HCEC 1CT (cell line): ENCODE measurements around the gene DUSP3.
A peak's percentile ranks its signal among the peaks of the same experiment; 100 is the strongest.

Experiments
- DNase-seq: peaks from one replicate; pipeline ENCODE4 v3.0.0-alpha.2; 2017

DUSP3 gene

GRCh38 chr17:43768382-43768781 is 10.4 kb downstream of the DUSP3 start:
- no peak for DNase-seq

GRCh38 chr17:43767713-43768059 is 11.1 kb downstream of the DUSP3 start:
- no peak for DNase-seq

- no peak for DNase-seq
These were observed 11.6 kb downstream of the DUSP3 start for GRCh38 chr17:43767053-43767712.

GRCh38 chr17:43766413-43767052 is 12.2 kb downstream of the DUSP3 start:
- peak; percentile 33 for DNase-seq

- DNase-seq: peak; percentile 81
These were observed 18.4 kb downstream of the DUSP3 start for GRCh38 chr17:43760254-43760852.

GRCh38 chr17:43759836-43760235 is 18.9 kb downstream of the DUSP3 start:
- DNase-seq: no peak

DNA sequence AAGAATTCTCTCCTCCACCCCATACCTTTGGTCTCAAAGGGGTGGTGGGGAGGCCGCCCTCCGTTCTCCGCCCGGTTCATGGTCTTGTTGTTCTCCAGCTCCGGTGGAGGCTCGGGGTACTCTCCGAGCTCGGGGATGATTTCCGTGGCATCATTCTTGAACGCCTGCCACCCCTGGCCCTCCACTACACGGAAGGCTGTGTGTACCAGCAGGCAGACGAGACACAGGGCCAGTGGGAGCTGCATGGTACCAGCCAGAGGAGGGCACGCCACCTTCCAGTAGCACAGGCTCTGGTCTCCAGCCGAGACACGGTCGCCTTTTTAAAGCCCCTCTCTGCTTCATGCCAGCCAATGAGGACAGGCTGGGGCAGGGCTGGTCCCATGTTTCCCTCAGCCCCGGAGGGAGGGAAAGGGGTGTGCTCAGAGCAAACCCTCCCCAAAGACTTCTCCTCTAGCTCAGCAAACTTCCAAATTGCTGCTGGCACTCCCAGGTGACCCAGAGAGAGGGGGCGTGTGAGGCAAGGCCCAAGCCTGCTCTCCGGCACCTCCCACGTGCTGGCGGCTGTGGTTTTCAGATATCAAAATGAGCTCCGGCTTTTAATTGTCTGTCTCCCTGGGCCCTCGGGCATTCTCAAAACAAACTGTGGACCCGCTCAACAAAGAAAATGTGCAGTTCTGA is 20.1 kb downstream of the DUSP3 start, which contains the start of gene SOST:
TSS of gene SOST (minus strand) at position 295 of the 678 bp plus-strand sequence. CDS start at position 245, 50 bp downstream.
- DNase-seq: no peak

DNA sequence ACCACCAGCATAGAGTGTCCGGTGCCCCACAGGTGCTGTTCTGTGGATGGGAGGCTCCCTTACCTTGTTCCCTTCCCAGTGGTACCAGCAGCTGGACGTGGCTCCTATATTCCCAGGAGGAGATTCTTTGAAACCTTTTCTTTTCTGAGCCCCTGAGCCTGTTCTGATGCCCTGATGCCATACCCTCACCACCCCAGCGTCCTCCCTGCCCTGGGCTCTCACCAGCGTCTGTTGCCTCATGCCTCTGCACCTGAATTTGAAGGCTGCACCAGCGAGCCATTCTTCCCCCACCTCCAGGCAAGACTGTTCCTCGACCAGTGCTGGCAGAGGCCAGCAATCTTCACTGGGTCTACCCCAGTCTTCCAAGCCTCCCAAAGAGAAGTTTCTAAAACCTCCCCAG is 20.7 kb downstream of the DUSP3 start:
- no peak for DNase-seq

- no peak for DNase-seq
These were observed 21.6 kb downstream of the DUSP3 start for GRCh38 chr17:43757171-43757660.

DNA sequence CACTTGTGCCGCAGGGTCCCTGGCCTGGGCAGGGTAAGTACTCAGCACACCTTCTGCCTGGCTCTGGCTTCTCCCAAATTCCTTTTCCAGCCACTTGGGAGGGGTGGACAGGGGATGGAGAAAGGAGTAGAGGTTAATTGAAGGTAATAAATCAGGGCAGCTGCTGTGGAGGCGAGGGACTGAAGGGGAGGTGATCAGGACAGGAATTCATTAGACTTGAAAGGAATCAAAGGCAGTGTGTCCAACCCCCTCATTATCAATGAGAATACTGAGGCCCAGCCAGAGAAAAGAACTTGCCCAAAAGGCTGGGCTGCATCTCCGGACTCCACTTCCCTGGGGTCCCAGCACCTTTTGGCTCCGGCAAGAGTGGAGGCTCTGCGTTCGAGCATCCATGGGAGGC is 22.6 kb downstream of the DUSP3 start:
- DNase-seq: no peak

DNA sequence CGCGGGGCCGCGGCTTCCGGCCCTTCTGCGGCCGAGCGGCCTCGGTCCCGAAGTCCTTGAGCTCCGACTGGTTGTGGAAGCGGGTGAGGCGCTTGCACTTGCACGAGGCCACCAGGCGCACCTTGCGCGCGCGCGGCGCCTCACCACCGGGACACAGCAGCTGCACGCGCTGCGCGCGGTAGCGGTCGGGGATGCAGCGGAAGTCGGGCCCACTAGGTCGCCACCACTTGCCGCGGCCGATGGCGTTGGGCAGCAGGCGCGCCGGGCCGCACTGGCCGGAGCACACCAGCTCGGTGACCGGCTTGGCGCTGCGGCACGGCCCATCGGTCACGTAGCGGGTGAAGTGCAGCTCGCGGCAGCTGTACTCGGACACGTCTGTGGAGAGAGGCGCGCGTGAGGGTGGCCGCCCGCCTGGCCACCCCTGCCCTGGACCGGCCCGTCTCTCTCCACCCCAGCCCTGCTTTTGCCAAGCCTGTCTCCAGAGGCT is 23.3 kb downstream of the DUSP3 start:
- DNase-seq: no peak

GRCh38 chr17:43754947-43755346 is 23.8 kb downstream of the DUSP3 start:
- no peak for DNase-seq

GRCh38 chr17:43753493-43754129 is 25.2 kb downstream of the DUSP3 start:
- no peak for DNase-seq

- no peak for DNase-seq
These were observed 28.6 kb downstream of the DUSP3 start for GRCh38 chr17:43750153-43750552.

DNA sequence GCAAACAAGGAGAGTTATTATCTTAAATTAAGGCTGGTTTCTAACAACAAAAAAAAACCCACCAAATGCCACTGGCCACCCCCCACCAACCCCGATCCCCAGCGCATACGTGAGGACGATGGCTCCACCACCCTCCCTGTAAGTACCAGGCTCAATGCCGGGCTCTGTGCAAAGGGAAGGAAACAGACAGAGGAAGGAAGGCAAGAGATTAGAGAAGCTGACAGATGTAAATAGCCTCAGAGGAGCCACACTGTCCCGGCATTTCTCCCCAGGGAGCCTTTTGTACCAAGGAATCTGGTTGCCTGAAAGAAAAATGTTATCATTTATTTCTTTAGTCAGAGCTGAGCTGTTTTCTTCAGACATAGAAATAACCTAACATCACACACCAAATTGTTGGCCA is 33.2 kb downstream of the DUSP3 start:
- no peak for DNase-seq

DNA sequence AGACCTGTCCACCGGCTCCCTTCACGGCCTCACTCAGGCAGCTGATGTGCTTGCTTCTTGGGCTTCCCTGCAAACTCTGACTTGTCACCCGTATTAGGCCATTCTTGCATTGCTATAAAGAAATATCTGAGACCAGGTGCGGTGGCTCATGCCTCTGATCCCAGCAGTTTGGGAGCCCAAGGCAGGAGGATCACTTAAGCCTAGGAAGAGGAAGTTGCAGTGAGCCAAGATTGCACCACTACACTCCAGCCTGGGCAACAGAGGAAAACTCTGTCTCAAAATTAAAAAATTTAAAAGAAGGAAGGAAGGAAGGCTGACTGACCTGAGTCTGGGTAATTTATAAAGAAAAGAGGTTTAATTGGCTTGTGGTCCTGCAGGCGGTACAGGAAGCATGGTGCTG is 37.1 kb downstream of the DUSP3 start:
- no peak for DNase-seq

- peak; percentile 70 for DNase-seq
These were observed 38.2 kb downstream of the DUSP3 start for GRCh38 chr17:43740541-43740940.

DNA sequence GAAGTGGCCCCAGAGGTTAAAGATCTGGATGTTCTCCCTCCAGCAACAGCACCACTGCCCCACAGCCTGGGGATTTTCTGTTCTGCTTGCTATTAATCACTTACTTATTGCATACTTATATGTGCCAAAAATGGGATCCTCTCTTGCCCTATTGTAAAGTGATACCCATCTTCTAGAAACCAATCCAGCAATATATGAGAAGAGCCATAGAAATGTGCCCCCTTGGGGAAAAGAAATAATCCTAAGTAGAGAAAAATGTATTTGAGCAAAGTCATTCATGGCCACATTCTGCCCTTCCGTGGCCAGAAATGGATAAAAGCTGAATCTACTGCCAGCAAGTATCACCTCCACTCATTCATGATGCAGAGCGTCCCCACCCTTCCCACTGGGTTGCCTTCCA is 41.1 kb downstream of the DUSP3 start:
- DNase-seq: no peak

- no peak for DNase-seq
These were observed 42.4 kb downstream of the DUSP3 start for GRCh38 chr17:43736389-43736788.

DNA sequence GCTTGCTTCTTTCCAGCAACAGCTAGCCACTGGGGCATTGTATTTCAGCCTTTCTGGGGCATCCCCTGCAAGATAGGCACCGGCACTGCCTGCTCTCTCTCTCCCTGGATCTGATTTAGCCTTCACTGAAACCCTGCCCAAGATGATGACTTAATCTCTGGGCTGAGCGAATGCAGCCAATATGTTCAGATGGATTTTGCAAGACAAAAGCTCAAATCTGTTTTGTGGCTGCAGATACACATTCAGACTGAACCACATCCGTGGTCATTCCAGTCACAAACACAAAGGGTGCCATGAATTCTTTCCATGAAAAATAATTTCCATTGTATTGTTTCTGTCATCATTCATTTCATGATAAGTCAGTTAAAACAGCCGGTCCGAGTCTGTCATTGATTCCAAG is 44.4 kb downstream of the DUSP3 start:
- peak; percentile 53 for DNase-seq

DNA sequence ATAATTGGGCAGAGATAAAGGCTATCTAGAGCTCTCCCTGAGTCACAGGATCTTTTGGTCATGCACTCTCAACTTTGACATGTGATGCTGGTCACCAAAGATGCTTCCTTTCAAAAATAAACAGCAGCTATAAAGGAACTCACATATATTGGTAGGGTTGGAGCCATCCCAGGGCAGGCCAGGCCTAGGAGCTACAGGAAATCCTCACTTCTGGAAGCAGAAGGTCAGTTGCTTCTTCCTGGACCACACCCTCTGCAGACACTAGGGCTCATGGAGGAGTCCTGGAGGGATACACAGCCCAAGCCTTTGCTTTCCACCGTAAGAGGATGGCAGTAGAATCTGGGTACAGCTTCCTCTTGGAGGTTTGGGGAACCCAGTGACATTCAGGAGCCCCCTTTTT is 44.8 kb downstream of the DUSP3 start:
- DNase-seq: peak; percentile 8

DNA sequence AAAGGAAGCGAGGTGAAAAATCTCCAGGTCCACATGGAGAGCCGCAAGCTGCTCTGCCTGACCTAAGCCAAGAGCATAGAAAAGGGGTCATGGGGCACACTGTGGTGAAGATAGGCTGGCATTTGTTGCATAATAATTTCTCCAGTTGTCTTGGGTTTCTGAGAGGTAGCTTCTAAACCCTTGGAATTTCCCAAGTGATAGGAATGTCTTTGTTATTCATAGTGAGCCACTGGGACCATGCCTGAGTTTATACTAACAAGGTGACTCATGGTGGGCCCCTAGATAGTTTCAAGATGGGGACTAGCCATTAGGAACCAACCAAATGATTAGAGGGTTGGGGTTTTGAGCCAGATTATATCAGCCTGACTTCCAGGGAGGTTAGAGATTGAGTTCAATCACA is 45.8 kb downstream of the DUSP3 start:
- peak; percentile 92 for DNase-seq

DNA sequence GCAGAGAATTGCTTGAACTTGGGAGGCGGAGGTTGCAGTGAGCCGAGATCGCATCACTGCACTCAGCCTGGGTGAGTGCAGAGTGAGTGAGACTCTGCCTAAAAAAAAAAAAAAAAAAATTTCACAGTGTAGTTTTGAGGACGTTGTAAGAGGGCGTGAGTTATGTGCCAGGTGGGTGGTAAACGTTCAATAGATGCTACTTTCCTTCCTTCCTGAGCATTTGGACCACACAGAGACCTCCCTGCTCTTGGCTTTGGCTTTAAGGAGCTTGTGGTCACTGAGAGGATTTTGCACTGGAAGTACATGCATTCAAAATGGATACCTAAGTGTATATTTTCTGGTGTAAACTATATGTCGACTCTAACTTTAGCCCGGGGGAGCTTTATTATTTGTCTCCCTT is 50.7 kb downstream of the DUSP3 start:
- DNase-seq: no peak
